Ascending aorta (tissue), 2 donors: ENCODE data around the gene PLXND1. TPM values are rescaled to one million over a fixed set of nuclear protein-coding genes. Genes with fewer than 3 reads are reported as not detected.

Experiments used
- DNase-seq, 2 donors: peaks; one replicate each; pipeline ENCODE4 v3.0.0-alpha.2; 2019; ENCODE audit warnings: low spot score in 2 of 2
- H3K27ac ChIP-seq, 2 donors: fragments of 200-600 bp; sonication (generic); one replicate each; pipeline ENCODE4 v1.5.1; 2016 to 2017; ENCODE audit warnings: mild to moderate bottlenecking in 1 of 2
- H3K27me3 ChIP-seq: fragments of 200-600 bp; sonication (generic); one replicate; pipeline ENCODE4 v1.5.1; 2017
- H3K36me3 ChIP-seq, 2 donors: fragments of 200-600 bp; sonication (generic); one replicate each; pipeline ENCODE4 v1.5.1; 2016
- H3K4me1 ChIP-seq, 2 donors: fragments of 200-600 bp; sonication (generic); one replicate each; pipeline ENCODE4 v1.5.1; 2016 to 2017; ENCODE audit warnings: mild to moderate bottlenecking in 1 of 2
- H3K4me3 ChIP-seq, 2 donors: fragments of 200-600 bp; sonication (generic); one replicate each; pipeline ENCODE4 v1.5.1; 2016 to 2017; ENCODE audit warnings: mild to moderate bottlenecking in 1 of 2
- H3K9me3 ChIP-seq, 2 donors: fragments of 200-600 bp; sonication (generic); one replicate each; pipeline ENCODE4 v1.5.1; 2016
- intact Hi-C: fragments of 100-400 bp; cut with DNase I; formaldehyde crosslinking; loops from one replicate; pipeline ENCODE4 v1.15.1; 2023
- total RNA-seq: library from RNA; depleted of rRNA; stranded (reverse); fragments of >200 nt; gene quantifications from one replicate; pipeline ENCODE4 v1.1.0, GENCODE V29; 2016
- TF ChIP-seq, protein P1 (sequence below), 3 experiments: fragments of 200-600 bp in 2 of 3; fragments of 450-650 bp in 1 of 3; sonication (generic) in 2 of 3; IDR thresholded peaks; one replicate each; pipeline ENCODE4 v1.5.1; 2016 to 2019; ENCODE audit warnings: antibody characterized with exemption in 3 of 3, mild to moderate bottlenecking in 1 of 3, moderate library complexity in 1 of 3

The PLXND1 gene
- total RNA-seq, 1 donor from 2014 or later, result 407 TPM

DNA sequence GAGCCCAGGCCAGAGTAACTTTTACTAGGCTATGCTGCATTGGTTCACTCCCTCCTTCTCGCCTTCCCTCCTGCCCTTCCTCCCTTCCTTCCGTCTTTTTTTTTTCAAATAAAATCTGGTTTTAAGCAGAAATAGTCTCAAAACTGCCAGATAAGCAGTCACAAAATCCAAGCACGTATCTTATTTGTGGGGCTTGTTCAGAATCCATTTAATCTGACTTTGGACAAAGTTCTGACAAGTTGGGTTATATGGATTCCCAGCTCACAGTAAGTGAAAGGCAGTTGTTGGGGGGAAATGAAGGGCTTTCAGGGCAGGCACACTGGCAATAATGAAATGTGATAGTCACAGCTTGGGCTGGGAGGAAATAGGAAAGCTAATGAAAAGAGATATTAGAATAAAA, 32.0 kb upstream of the PLXND1 start:
- H3K4me3 ChIP-seq, result no peak overlapping the region
- TF ChIP-seq, protein P1, sequence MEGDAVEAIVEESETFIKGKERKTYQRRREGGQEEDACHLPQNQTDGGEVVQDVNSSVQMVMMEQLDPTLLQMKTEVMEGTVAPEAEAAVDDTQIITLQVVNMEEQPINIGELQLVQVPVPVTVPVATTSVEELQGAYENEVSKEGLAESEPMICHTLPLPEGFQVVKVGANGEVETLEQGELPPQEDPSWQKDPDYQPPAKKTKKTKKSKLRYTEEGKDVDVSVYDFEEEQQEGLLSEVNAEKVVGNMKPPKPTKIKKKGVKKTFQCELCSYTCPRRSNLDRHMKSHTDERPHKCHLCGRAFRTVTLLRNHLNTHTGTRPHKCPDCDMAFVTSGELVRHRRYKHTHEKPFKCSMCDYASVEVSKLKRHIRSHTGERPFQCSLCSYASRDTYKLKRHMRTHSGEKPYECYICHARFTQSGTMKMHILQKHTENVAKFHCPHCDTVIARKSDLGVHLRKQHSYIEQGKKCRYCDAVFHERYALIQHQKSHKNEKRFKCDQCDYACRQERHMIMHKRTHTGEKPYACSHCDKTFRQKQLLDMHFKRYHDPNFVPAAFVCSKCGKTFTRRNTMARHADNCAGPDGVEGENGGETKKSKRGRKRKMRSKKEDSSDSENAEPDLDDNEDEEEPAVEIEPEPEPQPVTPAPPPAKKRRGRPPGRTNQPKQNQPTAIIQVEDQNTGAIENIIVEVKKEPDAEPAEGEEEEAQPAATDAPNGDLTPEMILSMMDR (IDR thresholded peaks at IDR 0.05), result no peak
- no peaks in the 10 kb centered on the region for H3K36me3 ChIP-seq
- intact Hi-C loops, result no loop called here
- no peaks in the 10 kb centered on the region for H3K27me3 ChIP-seq
- no peaks in the 10 kb centered on the region for H3K9me3 ChIP-seq
- H3K4me1 ChIP-seq, result no peaks in the 10 kb centered on the region
- no peak for DNase-seq
- H3K27ac ChIP-seq, result no peak overlapping the region

DNA sequence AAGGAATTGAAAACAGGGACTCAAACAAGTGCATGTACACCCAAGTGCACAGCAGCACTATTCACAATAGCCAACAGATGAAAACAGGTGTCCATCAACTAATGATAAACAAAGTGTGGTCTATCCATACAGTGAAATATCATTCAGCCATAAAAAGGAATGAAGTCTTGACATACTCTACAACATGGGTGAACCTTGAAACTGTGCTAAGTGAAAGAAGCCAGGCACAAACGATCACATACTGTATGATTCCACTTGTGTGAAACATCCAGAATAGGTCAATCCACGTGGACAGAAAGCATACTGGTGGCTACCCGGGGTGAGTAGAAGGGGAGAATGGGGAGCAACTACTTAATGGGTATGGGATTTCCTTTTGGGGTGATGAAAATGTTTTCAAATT, 29.6 kb upstream of the PLXND1 start:
- H3K27ac ChIP-seq, result no peak overlapping the region
- intact Hi-C loops, result no loop called here
- H3K9me3 ChIP-seq, result no peaks in the 10 kb centered on the region
- TF ChIP-seq, protein P1 (IDR thresholded peaks at IDR 0.05), result no peak
- H3K36me3 ChIP-seq, result no peaks in the 10 kb centered on the region
- no peak overlapping the region for H3K4me3 ChIP-seq
- H3K27me3 ChIP-seq, result no peaks in the 10 kb centered on the region
- H3K4me1 ChIP-seq, result no peaks in the 10 kb centered on the region
- DNase-seq, result no peak

DNA sequence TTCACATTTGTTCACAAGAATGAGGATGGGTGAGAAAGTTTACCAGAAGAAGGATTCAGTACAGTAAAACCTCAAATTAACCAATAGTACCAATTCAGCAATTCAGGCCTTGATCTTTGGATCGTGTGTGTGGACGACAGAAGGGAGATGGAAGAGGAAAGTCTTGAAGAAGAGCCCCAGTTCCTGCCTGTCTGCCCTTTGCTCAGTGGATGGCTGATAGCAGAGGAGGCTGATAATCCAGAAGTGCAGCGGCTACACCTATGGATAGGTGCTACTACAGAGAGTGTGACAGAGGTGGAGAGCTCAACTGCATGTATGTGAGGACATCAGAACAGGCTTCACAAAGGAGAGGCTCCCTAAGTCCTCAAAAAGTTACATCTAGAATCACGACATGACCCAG, 29.2 kb upstream of the PLXND1 start:
- Histone ChIP-seq H3K4me3 (no peak overlapping the region), H3K4me1 (no peaks in the 10 kb centered on the region), H3K9me3 (no peaks in the 10 kb centered on the region), H3K36me3 (no peaks in the 10 kb centered on the region), H3K27me3 (no peaks in the 10 kb centered on the region), H3K27ac (no peak overlapping the region)
- TF ChIP-seq, protein P1 (IDR thresholded peaks at IDR 0.05), result no peak
- no peak for DNase-seq
- intact Hi-C loops, result no loop called here

DNA sequence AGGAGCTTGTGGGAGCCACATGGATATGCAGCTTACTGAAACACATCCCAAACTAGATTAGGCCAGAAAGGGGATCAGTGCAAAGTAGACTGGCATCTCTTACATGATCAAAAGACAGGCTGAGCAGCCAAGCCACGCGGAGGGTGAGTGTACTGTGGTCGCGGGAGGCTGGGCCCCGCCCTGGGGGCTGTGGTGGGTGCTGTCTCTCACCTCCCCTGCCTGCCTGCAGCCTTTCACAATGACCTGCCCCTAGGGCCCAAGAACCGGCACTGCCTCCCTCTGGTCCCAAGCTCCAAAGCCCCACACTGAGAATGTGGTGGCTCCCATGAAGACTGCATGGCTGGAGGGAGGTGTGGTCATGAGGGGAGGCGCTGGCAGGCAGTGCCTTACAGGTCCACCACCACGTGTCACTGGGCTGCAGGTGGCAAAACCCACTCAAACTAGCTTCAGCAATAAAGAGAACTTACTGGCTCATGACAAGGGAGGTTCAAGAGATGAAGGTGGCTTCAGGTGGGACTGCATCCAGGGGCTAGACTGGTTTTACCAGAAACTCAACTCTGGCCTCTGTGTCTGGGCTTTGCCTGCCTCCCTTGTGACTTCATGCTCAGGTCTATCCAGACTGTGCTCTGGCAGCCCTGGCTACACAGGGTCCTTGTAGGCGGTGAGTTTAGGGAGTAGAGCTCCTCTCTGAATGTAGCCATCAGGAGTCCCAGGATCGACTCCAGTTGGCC, 27.4 kb upstream of the PLXND1 start:
- TF ChIP-seq, protein P1 (IDR thresholded peaks at IDR 0.05), result no peak
- no peaks in the 10 kb centered on the region for H3K4me1 ChIP-seq
- intact Hi-C loops, result no loop called here

DNA sequence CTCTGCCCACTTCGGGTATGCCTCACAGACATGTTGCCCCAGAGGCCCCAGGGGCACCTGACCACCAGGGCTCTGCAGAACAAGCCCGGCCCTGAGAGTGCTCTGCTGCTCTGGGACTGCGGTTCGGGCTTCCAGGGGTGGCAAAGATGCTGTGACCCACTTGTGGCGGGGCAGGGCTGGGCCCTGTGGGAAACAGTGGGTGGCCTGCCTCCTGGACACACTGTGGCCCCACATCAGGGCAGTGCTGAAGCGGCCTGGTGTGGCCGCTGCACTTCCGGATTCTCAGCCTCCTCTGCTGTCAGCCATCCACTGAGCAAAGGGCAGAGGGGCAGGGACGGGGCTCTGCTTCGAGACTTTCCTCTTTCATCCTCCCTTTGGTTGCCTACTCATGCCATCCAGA, 26.5 kb upstream of the PLXND1 start:
- intact Hi-C loops, result no loop called here
- Histone ChIP-seq H3K36me3 (no peaks in the 10 kb centered on the region), H3K27ac (no peak overlapping the region), H3K4me3 (no peak overlapping the region), H3K27me3 (no peaks in the 10 kb centered on the region), H3K4me1 (no peaks in the 10 kb centered on the region), H3K9me3 (no peaks in the 10 kb centered on the region)
- TF ChIP-seq, protein P1 (IDR thresholded peaks at IDR 0.05), result no peak
- no peak for DNase-seq

More for the DNA sequence above, 27.4 kb upstream of the PLXND1 start:
- no peak overlapping the region for H3K27ac ChIP-seq
- no peaks in the 10 kb centered on the region for H3K9me3 ChIP-seq
- no peaks in the 10 kb centered on the region for H3K36me3 ChIP-seq
- no peak for DNase-seq
- no peak overlapping the region for H3K4me3 ChIP-seq
- no peaks in the 10 kb centered on the region for H3K27me3 ChIP-seq
